GM10266 (cell line): ENCODE data around the gene YTHDC1.

Experiments used
- DNase-seq: peaks from one replicate; pipeline ENCODE4 v3.0.0; 2012; ENCODE audit errors: extremely low spot score
- TF ChIP-seq, protein P1 (sequence below): IDR thresholded peaks from 2 replicates; pipeline ENCODE4 v1.5.1; 2012; ENCODE audit warnings: mild to moderate bottlenecking, low read depth; ENCODE audit not compliant: control insufficient read depth, insufficient read depth; ENCODE audit errors: missing control alignments

Gene YTHDC1

DNA sequence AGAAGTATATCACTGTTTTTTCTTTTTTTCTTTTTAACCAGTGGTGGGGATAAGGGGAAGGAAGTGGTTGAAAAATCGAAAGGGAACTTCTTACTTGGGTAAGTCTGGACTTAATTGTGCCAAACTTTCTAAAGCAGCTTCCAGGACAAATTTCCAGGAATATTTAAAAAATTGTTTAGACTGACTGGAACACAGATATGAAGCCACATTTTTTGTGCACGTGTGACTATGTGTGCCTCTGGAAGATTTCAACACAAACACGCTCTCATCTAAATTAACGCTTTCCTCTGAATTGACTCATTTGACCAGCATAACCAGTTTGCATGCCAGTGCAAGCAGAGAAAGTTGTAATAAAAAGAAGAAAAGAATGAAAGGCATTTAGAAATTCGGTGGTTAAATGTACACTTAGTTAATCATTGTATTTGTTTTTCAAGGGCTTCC, 18.8 kb upstream of the YTHDC1 start:
- TF ChIP-seq, protein P1, sequence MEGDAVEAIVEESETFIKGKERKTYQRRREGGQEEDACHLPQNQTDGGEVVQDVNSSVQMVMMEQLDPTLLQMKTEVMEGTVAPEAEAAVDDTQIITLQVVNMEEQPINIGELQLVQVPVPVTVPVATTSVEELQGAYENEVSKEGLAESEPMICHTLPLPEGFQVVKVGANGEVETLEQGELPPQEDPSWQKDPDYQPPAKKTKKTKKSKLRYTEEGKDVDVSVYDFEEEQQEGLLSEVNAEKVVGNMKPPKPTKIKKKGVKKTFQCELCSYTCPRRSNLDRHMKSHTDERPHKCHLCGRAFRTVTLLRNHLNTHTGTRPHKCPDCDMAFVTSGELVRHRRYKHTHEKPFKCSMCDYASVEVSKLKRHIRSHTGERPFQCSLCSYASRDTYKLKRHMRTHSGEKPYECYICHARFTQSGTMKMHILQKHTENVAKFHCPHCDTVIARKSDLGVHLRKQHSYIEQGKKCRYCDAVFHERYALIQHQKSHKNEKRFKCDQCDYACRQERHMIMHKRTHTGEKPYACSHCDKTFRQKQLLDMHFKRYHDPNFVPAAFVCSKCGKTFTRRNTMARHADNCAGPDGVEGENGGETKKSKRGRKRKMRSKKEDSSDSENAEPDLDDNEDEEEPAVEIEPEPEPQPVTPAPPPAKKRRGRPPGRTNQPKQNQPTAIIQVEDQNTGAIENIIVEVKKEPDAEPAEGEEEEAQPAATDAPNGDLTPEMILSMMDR, result no peak
- DNase-seq, result no peak

GRCh38 chr4:68367835-68368234, 17.9 kb upstream of the YTHDC1 start:
- no peak for DNase-seq
- TF ChIP-seq, protein P1, result no peak

- TF ChIP-seq, protein P1, result no peak
Measured at GRCh38 chr4:68366600-68366999, 16.7 kb upstream of the YTHDC1 start.

GRCh38 chr4:68365068-68365467, 15.2 kb upstream of the YTHDC1 start:
- TF ChIP-seq, protein P1, result no peak
- no peak for DNase-seq

More at GRCh38 chr4:68366600-68366999, 16.7 kb upstream of the YTHDC1 start:
- DNase-seq, result no peak

DNA sequence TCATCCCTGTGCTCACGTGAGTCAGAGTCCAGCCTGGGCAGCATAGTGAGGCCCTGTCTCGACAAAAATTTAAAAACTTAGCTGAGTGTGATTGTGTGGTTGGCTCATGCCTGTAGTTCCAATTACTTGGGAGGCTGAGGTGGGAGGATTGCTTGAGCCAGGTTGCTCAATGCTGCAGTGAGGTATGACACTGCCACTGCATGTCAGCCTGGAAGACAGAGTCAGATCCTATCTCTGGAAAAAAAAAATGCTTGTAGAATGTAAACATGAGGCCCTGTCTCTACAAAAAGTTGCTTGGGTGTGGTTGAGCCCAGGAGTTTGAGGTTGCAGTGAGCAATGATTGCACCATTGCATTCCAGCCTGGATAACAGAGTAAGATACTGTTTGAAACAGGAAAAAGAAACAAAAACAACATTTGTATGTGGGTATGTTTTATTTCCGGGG, 11.3 kb upstream of the YTHDC1 start:
- TF ChIP-seq, protein P1, result no peak
- DNase-seq, result no peak

GRCh38 chr4:68360231-68360968, 10.5 kb upstream of the YTHDC1 start:
- TF ChIP-seq, protein P1, result no peak
- DNase-seq, result no peak

DNA sequence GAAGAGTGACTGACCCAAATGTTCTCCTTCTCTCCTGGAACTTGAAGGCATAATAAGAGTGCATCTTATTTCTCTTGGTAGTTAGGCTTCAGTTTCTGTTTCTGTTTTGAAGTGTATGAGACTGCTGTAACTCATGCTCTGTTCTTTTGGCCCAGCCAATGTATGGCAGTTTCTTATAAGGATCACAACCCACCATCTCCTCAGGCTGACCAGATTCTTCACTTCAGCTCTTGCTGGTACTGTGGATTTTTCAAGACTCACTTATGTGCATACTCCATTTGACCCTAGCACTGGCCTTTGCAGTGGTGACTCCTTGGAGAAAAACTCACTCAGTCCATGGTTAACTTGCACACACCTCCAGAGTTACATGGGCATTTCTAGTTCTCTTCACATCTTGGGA, 9.6 kb upstream of the YTHDC1 start:
- DNase-seq, result no peak
- TF ChIP-seq, protein P1, result no peak
